Measurements from ENCODE around the gene RFK. TPM values are rescaled to one million over a fixed set of nuclear protein-coding genes. Genes with fewer than 3 reads are reported as not detected.

The RFK gene
- total RNA-seq, 4 donors from 2014 or later, result 18.4 to 37.1 (median 18.8) TPM

GRCh38 chr9:76357555-76357954 is 36.7 kb downstream of the RFK start:
- H3K9me3 ChIP-seq, result no peaks in the 10 kb centered on the region
- no peaks in the 10 kb centered on the region for H3K4me1 ChIP-seq
- H3K27me3 ChIP-seq, result no peaks in the 10 kb centered on the region
- no peaks in the 10 kb centered on the region for H3K36me3 ChIP-seq
- no peak overlapping the region for H3K4me3 ChIP-seq
- no peak for ATAC-seq
- WGBS, 2 donors (ENCODE audit: low coverage in 1 of 2), result 67 to 83% methylated on average over 1 of the region's 1 CpG
- no peak for TF ChIP-seq POLR2A (IDR thresholded peaks at IDR 0.05)
- H3K27ac ChIP-seq, result no peak overlapping the region

GRCh38 chr9:76355886-76356285 is 38.3 kb downstream of the RFK start:
- ATAC-seq, result no peak
- H3K4me3 ChIP-seq, result no peak overlapping the region
- 66 to 77% methylated on average over 5 to 6 of the region's 6 CpGs for WGBS, 2 donors (ENCODE audit: low coverage in 1 of 2)
- H3K9me3 ChIP-seq, result no peaks in the 10 kb centered on the region
- H3K27ac ChIP-seq, result no peak overlapping the region
- H3K4me1 ChIP-seq, result no peaks in the 10 kb centered on the region
- TF ChIP-seq POLR2A (IDR thresholded peaks at IDR 0.05) (no peak), POLR2AphosphoS5 (IDR thresholded peaks at IDR 0.05) (no peak), EP300 (IDR thresholded peaks at IDR 0.05) (no peak), CTCF (IDR thresholded peaks at IDR 0.05) (no peak)
- H3K27me3 ChIP-seq, result peaks cover 5% of the 10 kb centered on the region
- H3K36me3 ChIP-seq, result no peaks in the 10 kb centered on the region

GRCh38 chr9:76354221-76354620 is 40.0 kb downstream of the RFK start:
- no peaks in the 10 kb centered on the region for H3K9me3 ChIP-seq
- no peak for ATAC-seq
- no peak overlapping the region for H3K4me3 ChIP-seq
- no peaks in the 10 kb centered on the region for H3K36me3 ChIP-seq
- TF ChIP-seq CTCF (IDR thresholded peaks at IDR 0.05) (no peak), POLR2A (IDR thresholded peaks at IDR 0.05) (no peak), EP300 (IDR thresholded peaks at IDR 0.05) (no peak), POLR2AphosphoS5 (IDR thresholded peaks at IDR 0.05) (no peak)
- 79 to 100% methylated on average over 2 to 3 of the region's 3 CpGs for WGBS, 2 donors (ENCODE audit: low coverage in 1 of 2)
- H3K27me3 ChIP-seq, result peaks cover 5% of the 10 kb centered on the region
- H3K4me1 ChIP-seq, result no peaks in the 10 kb centered on the region
- no peak overlapping the region for H3K27ac ChIP-seq

GRCh38 chr9:76353280-76353679 is 40.9 kb downstream of the RFK start:
- Histone ChIP-seq H3K4me1 (no peaks in the 10 kb centered on the region), H3K4me3 (no peak overlapping the region), H3K27me3 (peaks cover 5% of the 10 kb centered on the region), H3K36me3 (no peaks in the 10 kb centered on the region), H3K9me3 (no peaks in the 10 kb centered on the region), H3K27ac (no peak overlapping the region)
- TF ChIP-seq POLR2A (IDR thresholded peaks at IDR 0.05) (no peak), CTCF (IDR thresholded peaks at IDR 0.05) (no peak), POLR2AphosphoS5 (IDR thresholded peaks at IDR 0.05) (no peak), EP300 (IDR thresholded peaks at IDR 0.05) (no peak)
- WGBS, 2 donors (ENCODE audit: low coverage in 1 of 2), result 55 to 67% methylated on average over 4 to 5 of the region's 5 CpGs
- ATAC-seq, result no peak

GRCh38 chr9:76352026-76352620 is 42.1 kb downstream of the RFK start:
- TF ChIP-seq EP300 (IDR thresholded peaks at IDR 0.05), result no peak
- no peak for TF ChIP-seq CTCF (IDR thresholded peaks at IDR 0.05)
- TF ChIP-seq POLR2A (IDR thresholded peaks at IDR 0.05), result no peak
- no peak for TF ChIP-seq POLR2AphosphoS5 (IDR thresholded peaks at IDR 0.05)
- Histone ChIP-seq H3K27ac (no peak overlapping the region), H3K36me3 (no peaks in the 10 kb centered on the region), H3K4me1 (no peaks in the 10 kb centered on the region), H3K27me3 (peaks cover 5% of the 10 kb centered on the region), H3K9me3 (no peaks in the 10 kb centered on the region), H3K4me3 (no peak overlapping the region)
- whole genome bisulfite sequencing, 2 donors (ENCODE audit: low coverage in 1 of 2), result 73 to 81% methylated on average over 3 to 4 of the region's 4 CpGs
- ATAC-seq, result no peak

All from gastroesophageal sphincter (tissue), 4 donors.